Dendritic cell treated with granulocyte-macrophage colony-stimulating factor and Interleukin-4, amounts not matched to agents 40 ng/mL and 50 ng/mL, for 4 days (primary cell): Measurements from ENCODE around the gene UCN.
"Not testable (repeated sequence)": the region's sequence is repeated elsewhere in the genome, so short reads cannot be mapped to it uniquely, and the experiment has no call there.

Source experiments
- H3K27ac Mint-ChIP-seq: one replicate; pipeline ENCODE4 v1.8.0; 2022; ENCODE audit warnings: mild to moderate bottlenecking, mixed read lengths
- H3K27me3 Mint-ChIP-seq: one replicate; pipeline ENCODE4 v1.8.0; 2022; ENCODE audit warnings: mild to moderate bottlenecking, mixed read lengths
- H3K36me3 Mint-ChIP-seq: one replicate; pipeline ENCODE4 v1.8.0; 2022; ENCODE audit warnings: low read depth, mixed read lengths
- H3K4me1 Mint-ChIP-seq: one replicate; pipeline ENCODE4 v1.8.0; 2022; ENCODE audit warnings: low read depth, mixed read lengths
- H3K4me3 Mint-ChIP-seq: one replicate; pipeline ENCODE4 v1.8.0; 2022; ENCODE audit warnings: mild to moderate bottlenecking, moderate library complexity, mixed read lengths
- H3K9me3 Mint-ChIP-seq: one replicate; pipeline ENCODE4 v1.8.0; 2022; ENCODE audit warnings: mixed read lengths
- intact Hi-C: fragments of 100-400 bp; cut with micrococcal nuclease; formaldehyde crosslinking; loops from one replicate; pipeline ENCODE4 v1.15.0; 2022

Gene UCN

DNA sequence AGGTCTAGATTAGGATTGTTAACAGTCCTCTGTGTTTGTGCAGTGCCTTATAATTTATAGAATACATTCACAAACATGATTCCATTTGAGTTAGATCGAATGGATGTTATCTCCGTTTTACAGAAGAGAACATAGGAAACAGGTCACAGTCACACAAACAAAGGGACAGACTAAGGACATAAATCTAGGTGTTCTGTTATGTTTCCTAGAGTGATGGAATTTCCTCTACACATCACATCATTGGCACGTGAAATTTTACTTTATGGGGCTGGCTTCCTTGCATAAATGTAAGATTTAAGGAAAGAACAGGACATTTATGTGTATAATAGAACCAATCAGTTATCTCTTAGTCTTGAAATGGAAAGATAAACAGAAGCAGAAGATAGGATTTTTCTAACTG lies 19.6 kb downstream of the UCN start:
- no peak overlapping the region for H3K27ac Mint-ChIP-seq

GRCh38 chr2:27285481-27285880 lies 22.8 kb downstream of the UCN start:
- Mint-ChIP-seq H3K36me3 (no peaks in the 10 kb centered on the region), H3K27ac (no peak overlapping the region), H3K27me3 (peaks cover 15% of the 10 kb centered on the region), H3K9me3 (no peaks in the 10 kb centered on the region), H3K4me1 (peaks cover 4% of the 10 kb centered on the region), H3K4me3 (no peak overlapping the region)
- intact Hi-C loops, result no loop called here

More for the DNA sequence above, 19.6 kb downstream of the UCN start:
- peaks cover 4% of the 10 kb centered on the region for H3K4me1 Mint-ChIP-seq
- peaks cover 12% of the 10 kb centered on the region for H3K27me3 Mint-ChIP-seq
- no peaks in the 10 kb centered on the region for H3K9me3 Mint-ChIP-seq
- H3K36me3 Mint-ChIP-seq, result no peaks in the 10 kb centered on the region
- intact Hi-C loops, result no loop called here
- H3K4me3 Mint-ChIP-seq, result no peak overlapping the region

GRCh38 chr2:27284996-27285395 lies 23.2 kb downstream of the UCN start:
- no peaks in the 10 kb centered on the region for H3K36me3 Mint-ChIP-seq
- H3K27me3 Mint-ChIP-seq, result peaks cover 15% of the 10 kb centered on the region
- no peak overlapping the region for H3K4me3 Mint-ChIP-seq
- H3K9me3 Mint-ChIP-seq, result no peaks in the 10 kb centered on the region
- no peak overlapping the region for H3K27ac Mint-ChIP-seq
- intact Hi-C loops, result no loop called here
- H3K4me1 Mint-ChIP-seq, result peaks cover 4% of the 10 kb centered on the region

DNA sequence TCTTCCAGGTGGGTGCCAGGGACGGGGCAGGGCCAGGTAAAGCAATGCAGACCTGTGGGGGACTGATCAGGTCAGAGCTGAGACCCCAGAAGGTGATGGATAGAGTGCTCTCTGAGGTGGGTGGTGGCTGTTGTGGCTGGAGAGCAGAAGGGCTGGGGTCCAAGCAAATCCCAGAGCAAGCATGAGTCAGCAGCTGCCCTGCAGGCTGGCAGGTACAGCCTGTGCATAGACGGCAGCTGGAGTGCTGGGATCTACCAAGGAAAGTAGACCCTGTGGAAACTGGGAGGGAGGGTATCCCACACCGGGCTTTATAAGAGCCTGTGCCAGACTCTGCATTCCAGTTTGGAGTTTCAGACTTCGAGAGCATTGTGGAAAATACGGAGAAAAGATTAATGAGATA lies 25.4 kb downstream of the UCN start:
- no peaks in the 10 kb centered on the region for H3K9me3 Mint-ChIP-seq
- H3K27me3 Mint-ChIP-seq, result peaks cover 21% of the 10 kb centered on the region
- H3K4me1 Mint-ChIP-seq, result peaks cover 10% of the 10 kb centered on the region
- no peak overlapping the region for H3K4me3 Mint-ChIP-seq
- intact Hi-C loops, result no loop called here
- H3K27ac Mint-ChIP-seq, result no peak overlapping the region
- no peaks in the 10 kb centered on the region for H3K36me3 Mint-ChIP-seq

DNA sequence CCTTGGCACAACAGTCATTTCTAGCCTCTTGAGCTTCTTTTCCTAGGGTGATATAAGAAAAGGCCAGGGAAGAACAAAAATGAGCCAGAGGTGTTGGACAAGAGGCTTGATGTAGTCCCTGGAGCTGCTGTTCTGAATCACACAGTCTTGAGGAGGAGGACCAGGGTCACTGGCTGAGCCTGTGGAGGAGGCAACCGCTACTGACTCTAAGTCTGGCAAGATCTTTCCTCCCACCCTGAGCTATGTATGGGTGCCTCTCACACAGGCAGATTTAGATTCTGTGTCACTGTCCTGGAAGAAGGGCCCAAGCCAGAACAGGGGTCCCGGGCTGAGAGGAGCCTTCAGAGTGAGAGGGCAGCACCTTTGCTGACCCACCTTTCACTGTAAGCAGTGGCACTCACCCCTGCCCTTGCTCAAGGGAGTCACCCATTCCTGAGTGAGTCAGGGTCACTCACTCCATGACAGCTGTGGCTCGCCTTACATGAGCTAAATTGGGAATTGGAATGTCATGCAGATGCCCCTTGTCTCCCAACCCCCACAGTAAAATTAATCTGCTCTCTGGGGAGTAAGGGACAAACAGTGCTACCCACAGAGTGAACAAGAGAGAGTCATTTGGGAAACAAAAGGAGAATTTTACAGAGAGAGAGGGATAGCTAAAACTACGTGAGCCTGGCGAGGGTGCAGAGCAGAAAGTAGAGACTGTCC lies 26.2 kb downstream of the UCN start, which contains the start of gene TRIM54:
TSS of gene TRIM54 (plus strand) at position 575 of the 705 bp plus-strand sequence. CDS start 303 bp downstream, outside the sequence.
- Mint-ChIP-seq H3K27ac (no peak within 1 kb of the TSS), H3K9me3 (no peaks in the 10 kb centered on the region), H3K4me3 (no peak within 1 kb of the TSS), H3K4me1 (peaks cover 10% of the 10 kb centered on the region), H3K36me3 (no peaks in the 10 kb centered on the region), H3K27me3 (peaks cover 24% of the 10 kb centered on the region)
- intact Hi-C loops, result no loop called here

- no peak overlapping the region for H3K27ac Mint-ChIP-seq
- intact Hi-C loops, result no loop called here
- H3K27me3 Mint-ChIP-seq, result peaks cover 25% of the 10 kb centered on the region
- H3K9me3 Mint-ChIP-seq, result no peaks in the 10 kb centered on the region
- H3K4me3 Mint-ChIP-seq, result no peak overlapping the region
- H3K36me3 Mint-ChIP-seq, result no peaks in the 10 kb centered on the region
- peaks cover 10% of the 10 kb centered on the region for H3K4me1 Mint-ChIP-seq
Measured at GRCh38 chr2:27281442-27281841, 26.8 kb downstream of the UCN start.

- peaks cover 10% of the 10 kb centered on the region for H3K4me1 Mint-ChIP-seq
- no peak overlapping the region for H3K4me3 Mint-ChIP-seq
Measured at GRCh38 chr2:27280826-27281225, 27.4 kb downstream of the UCN start.

DNA sequence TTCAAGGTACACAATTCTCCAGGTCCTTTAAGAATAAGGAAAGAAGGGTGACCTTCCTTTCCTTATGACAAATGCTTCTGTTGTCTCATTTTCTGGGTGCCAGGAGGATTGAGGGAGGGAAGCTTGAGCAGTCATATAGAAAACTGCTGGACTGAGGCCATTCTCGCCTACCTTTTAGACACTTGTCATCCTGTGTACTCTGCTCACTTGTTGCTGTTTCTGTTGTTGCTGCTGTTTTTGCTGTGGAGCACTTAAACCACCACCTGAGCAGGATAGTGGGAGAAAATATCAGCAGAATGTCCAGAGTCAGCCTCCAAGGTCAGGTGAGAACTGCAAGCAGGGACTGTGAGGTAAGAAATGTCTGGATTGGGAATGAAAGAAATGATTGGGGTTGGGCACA lies 30.2 kb downstream of the UCN start:
- Mint-ChIP-seq H3K27ac (no peak overlapping the region), H3K27me3 (peaks cover 27% of the 10 kb centered on the region), H3K4me1 (peaks cover 6% of the 10 kb centered on the region), H3K36me3 (no peaks in the 10 kb centered on the region), H3K4me3 (no peak overlapping the region), H3K9me3 (no peaks in the 10 kb centered on the region)
- intact Hi-C loops, result no loop called here

More at GRCh38 chr2:27280826-27281225, 27.4 kb downstream of the UCN start:
- H3K9me3 Mint-ChIP-seq, result no peaks in the 10 kb centered on the region
- H3K36me3 Mint-ChIP-seq, result no peaks in the 10 kb centered on the region
- intact Hi-C loops, result loop anchor here (1.0 kb wide), 2 partner anchors 31 to 183 kb away; no protein-coding TSS in a partner anchor
- peaks cover 23% of the 10 kb centered on the region for H3K27me3 Mint-ChIP-seq
- H3K27ac Mint-ChIP-seq, result no peak overlapping the region

DNA sequence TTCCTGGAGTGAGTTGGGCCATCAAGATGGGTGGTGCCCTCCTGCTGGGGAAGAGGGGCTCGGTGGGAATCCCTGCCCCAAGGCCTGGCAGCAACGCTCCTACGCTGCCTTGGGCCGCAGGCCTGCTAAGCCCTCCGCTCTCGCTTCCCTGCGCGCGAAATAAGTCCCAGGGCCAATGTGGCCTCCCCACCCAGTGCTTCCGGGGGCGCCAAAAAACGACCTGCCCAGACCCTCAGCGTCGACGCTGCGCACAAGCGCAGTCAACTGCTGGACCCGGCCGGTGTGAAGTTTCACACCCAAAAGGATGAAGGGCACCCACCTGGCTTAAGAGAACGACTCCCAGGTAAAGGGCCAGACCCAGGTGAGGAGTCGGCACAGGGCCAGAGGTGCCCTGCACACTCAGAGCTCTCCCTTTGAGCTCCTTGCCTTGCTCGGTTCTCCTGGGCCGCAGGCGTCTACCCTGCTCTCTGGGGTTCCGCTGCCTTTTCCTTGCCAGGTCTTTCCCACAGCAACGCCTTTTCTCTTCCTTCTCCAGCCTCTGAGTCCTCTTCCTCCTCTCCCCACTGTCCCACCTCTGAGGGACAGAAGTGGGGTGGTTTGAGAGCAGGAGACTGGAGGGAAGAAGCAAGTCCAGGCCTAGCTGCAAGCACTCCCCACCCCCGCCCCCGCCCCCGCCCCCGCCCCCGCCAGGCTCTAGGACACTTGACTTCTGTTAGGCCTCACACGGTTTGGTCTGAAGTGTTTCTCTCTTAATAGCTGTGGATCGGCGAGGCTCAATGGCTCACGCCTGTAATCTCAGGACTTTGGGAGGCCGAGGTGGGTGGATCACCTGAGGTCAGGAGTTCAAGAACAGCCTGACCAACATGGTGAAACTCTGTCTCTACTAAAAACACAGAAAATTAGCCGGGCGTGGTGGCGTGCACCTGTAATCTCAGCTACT lies 32.8 kb downstream of the UCN start, which contains the start of gene DNAJC5G:
TSS of gene DNAJC5G (plus strand) at position 223 of the 940 bp plus-strand sequence. CDS start 1,296 bp downstream, outside the sequence.
- no peaks in the 10 kb centered on the region for H3K36me3 Mint-ChIP-seq
- intact Hi-C loops, result no loop called here
- no peak within 1 kb of the TSS for H3K27ac Mint-ChIP-seq
- H3K4me1 Mint-ChIP-seq, result peaks cover 6% of the 10 kb centered on the region
- no peak within 1 kb of the TSS for H3K4me3 Mint-ChIP-seq
- H3K9me3 Mint-ChIP-seq, result no peaks in the 10 kb centered on the region
- peaks cover 26% of the 10 kb centered on the region for H3K27me3 Mint-ChIP-seq

- not testable (repeated sequence) for H3K36me3 Mint-ChIP-seq, H3K4me1 Mint-ChIP-seq, H3K27ac Mint-ChIP-seq
Measured at GRCh38 chr2:27272537-27273522, 35.4 kb downstream of the UCN start.

DNA sequence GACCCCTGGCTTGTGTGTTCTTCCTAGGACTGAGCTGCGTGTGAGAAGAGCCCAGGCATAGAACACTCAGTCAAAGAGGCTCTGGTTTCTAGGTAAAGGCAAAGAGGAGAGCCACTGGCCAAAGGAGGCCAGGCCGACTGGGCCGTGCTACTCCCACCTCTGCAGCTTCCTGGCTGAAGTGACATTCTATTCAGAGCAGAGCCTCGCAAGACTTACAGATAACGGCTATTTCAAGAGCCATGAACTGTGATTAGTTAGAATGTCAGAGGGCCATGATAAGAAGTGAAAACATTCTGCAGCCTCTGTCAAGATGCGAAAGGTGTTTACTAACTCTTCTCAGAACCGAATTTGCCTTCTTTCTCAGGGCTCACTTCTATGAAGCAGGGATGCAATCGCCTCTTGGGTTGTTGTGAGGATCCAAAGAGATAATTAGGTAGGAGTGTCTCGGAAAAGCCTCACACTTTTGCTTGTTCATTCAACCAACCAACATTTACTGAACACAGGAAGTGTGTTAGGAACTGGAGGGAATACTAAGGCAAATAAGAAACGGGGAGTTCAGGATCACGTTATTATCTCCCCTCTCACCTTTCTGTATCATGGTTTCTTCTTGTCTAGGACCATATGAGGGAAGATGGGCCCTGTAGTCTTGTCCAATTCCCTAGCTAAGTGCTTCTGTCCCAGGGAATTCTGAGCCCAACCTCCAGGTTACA lies 36.5 kb downstream of the UCN start:
- Mint-ChIP-seq H3K27ac (no peak overlapping the region), H3K4me1 (no peaks in the 10 kb centered on the region), H3K9me3 (no peaks in the 10 kb centered on the region), H3K36me3 (no peaks in the 10 kb centered on the region), H3K4me3 (no peak overlapping the region), H3K27me3 (peaks cover 22% of the 10 kb centered on the region)
- intact Hi-C loops, result no loop called here

More at GRCh38 chr2:27272537-27273522, 35.4 kb downstream of the UCN start:
- H3K4me3 Mint-ChIP-seq, H3K9me3 Mint-ChIP-seq, intact Hi-C loops: not testable (repeated sequence)
- peaks cover 29% of the 10 kb centered on the region for H3K27me3 Mint-ChIP-seq

DNA sequence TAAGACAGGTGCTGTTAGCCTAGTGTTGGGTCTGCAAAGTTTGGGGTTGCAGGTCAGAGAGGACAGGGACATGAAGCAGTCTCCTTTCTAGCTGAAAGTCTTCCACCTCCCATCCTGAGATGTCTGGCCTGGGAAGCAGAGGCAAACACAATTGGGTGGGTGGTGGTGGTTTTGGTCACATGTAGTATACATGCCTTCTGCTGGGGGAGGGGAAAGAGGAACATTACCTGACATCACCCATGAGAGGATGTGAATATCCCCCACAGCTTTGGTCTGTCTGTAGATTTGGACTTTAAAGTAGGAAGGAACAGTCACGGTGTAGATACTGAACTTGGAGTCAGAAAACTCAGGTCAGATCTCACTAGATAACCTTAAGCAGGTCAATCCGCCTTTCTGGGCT lies 37.6 kb downstream of the UCN start:
- peaks cover 21% of the 10 kb centered on the region for H3K27me3 Mint-ChIP-seq
- H3K36me3 Mint-ChIP-seq, result no peaks in the 10 kb centered on the region
- H3K4me3 Mint-ChIP-seq, result no peak overlapping the region
- no peaks in the 10 kb centered on the region for H3K9me3 Mint-ChIP-seq
- H3K4me1 Mint-ChIP-seq, result no peaks in the 10 kb centered on the region
- no peak overlapping the region for H3K27ac Mint-ChIP-seq
- intact Hi-C loops, result no loop called here

DNA sequence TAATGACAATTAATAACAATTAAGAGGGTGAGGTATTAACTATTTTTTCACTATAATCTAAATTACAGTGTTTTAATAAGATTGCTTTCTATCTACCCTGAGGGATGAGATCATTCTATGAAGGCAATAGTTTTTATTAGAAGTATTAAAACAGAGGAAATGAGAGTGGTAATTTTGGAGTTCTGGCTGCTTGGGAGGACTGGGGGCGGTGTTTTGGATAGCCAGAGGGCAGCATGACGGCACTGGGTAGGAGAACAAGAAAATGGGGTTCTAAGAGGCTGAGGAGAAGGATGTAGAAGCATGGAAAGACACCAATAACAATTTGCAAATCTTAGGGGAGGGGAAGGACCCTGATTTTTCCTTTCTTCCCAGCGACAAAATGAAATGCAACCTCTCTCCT lies 38.1 kb downstream of the UCN start:
- no peaks in the 10 kb centered on the region for H3K36me3 Mint-ChIP-seq
- H3K9me3 Mint-ChIP-seq, result no peaks in the 10 kb centered on the region
- no peak overlapping the region for H3K27ac Mint-ChIP-seq
- intact Hi-C loops, result no loop called here
- H3K4me1 Mint-ChIP-seq, result no peaks in the 10 kb centered on the region
- no peak overlapping the region for H3K4me3 Mint-ChIP-seq
- peaks cover 21% of the 10 kb centered on the region for H3K27me3 Mint-ChIP-seq
